ENCODE measurements around the gene SLFN12. TPM values are rescaled to one million over a fixed set of nuclear protein-coding genes. Genes with fewer than 3 reads are reported as not detected.

SLFN12 gene
- total RNA-seq, 1 experiment from 2014 or later: 12.7 TPM

- DNase-seq (ENCODE audit: low spot score) (no peak), ATAC-seq (no peak)
- peaks cover 88% of the 10 kb centered on the region for H3K27me3 Mint-ChIP-seq (ENCODE audit: low read depth)
- no peaks in the 10 kb centered on the region for H3K36me3 Mint-ChIP-seq
- CTCF ChIA-PET: no interaction called here
- no peak overlapping the region for H3K27ac Mint-ChIP-seq
- no peak overlapping the region for H3K4me3 Mint-ChIP-seq
- H3K9me3 Mint-ChIP-seq: no peaks in the 10 kb centered on the region
- no peaks in the 10 kb centered on the region for H3K4me1 Mint-ChIP-seq
- POLR2A ChIA-PET: interaction anchor here (0.6 kb wide), 1 partner anchor 16 kb away, joined by 3 read pairs; no protein-coding TSS in a partner anchor
- TF ChIP-seq HMGXB4 (CRISPR knock-in tag; IDR thresholded peaks at IDR 0.05): no peak
- TF ChIP-seq RELA (CRISPR knock-in tag; IDR thresholded peaks at IDR 0.05; ENCODE audit: borderline replicate concordance): no peak
- no peak for TF ChIP-seq AFF4 (CRISPR knock-in tag; IDR thresholded peaks at IDR 0.05; ENCODE audit: borderline replicate concordance)
- no peak for TF ChIP-seq RORB (CRISPR knock-in tag; IDR thresholded peaks at IDR 0.05)
- TF ChIP-seq ESRRA (CRISPR knock-in tag; IDR thresholded peaks at IDR 0.05; ENCODE audit: borderline replicate concordance): no peak
- TF ChIP-seq JUN (CRISPR knock-in tag; IDR thresholded peaks at IDR 0.05): no peak
These were observed 44.1 kb upstream of the SLFN12 start for GRCh38 chr17:35476283-35476820.

- H3K4me1 Mint-ChIP-seq: no peaks in the 10 kb centered on the region
- no peak for DNase-seq (ENCODE audit: low spot score)
- peaks cover 73% of the 10 kb centered on the region for H3K27me3 Mint-ChIP-seq (ENCODE audit: low read depth)
- no peak overlapping the region for H3K4me3 Mint-ChIP-seq
- ChIA-PET POLR2A (no interaction called here), CTCF (no interaction called here)
- H3K36me3 Mint-ChIP-seq: no peaks in the 10 kb centered on the region
- ATAC-seq: no peak
- H3K9me3 Mint-ChIP-seq: no peaks in the 10 kb centered on the region
- H3K27ac Mint-ChIP-seq: no peak overlapping the region
- no peak for TF ChIP-seq ZBTB21 (CRISPR knock-in tag; IDR thresholded peaks at IDR 0.05; ENCODE audit: borderline replicate concordance)
- TF ChIP-seq NR2C2 (CRISPR knock-in tag; IDR thresholded peaks at IDR 0.05): no peak
- TF ChIP-seq HMGA2 (CRISPR knock-in tag; IDR thresholded peaks at IDR 0.05): no peak
- TF ChIP-seq SP1 (CRISPR knock-in tag; conservative IDR thresholded peaks at IDR 0.05): no peak
- no peak for TF ChIP-seq HMGXB4 (CRISPR knock-in tag; IDR thresholded peaks at IDR 0.05)
- TF ChIP-seq ZNF219 (CRISPR knock-in tag; IDR thresholded peaks at IDR 0.05; ENCODE audit: borderline replicate concordance): no peak
- no peak for TF ChIP-seq RELA (CRISPR knock-in tag; IDR thresholded peaks at IDR 0.05; ENCODE audit: borderline replicate concordance)
- no peak for TF ChIP-seq NFYB (CRISPR knock-in tag; conservative IDR thresholded peaks at IDR 0.05; ENCODE audit: low read depth)
- TF ChIP-seq ESRRA (CRISPR knock-in tag; IDR thresholded peaks at IDR 0.05; ENCODE audit: borderline replicate concordance): no peak
- no peak for TF ChIP-seq KAT7 (CRISPR knock-in tag; IDR thresholded peaks at IDR 0.05; ENCODE audit: borderline replicate concordance)
- TF ChIP-seq TP53 (CRISPR knock-in tag; IDR thresholded peaks at IDR 0.05): no peak
- no peak for TF ChIP-seq ZNF532 (CRISPR knock-in tag; IDR thresholded peaks at IDR 0.05; ENCODE audit: borderline replicate concordance)
- TF ChIP-seq IRF2 (CRISPR knock-in tag; IDR thresholded peaks at IDR 0.05; ENCODE audit: borderline replicate concordance, low read depth): no peak
- TF ChIP-seq GRHL2 (CRISPR knock-in tag; IDR thresholded peaks at IDR 0.05; ENCODE audit: insufficient replicate concordance, severe bottlenecking): no peak
- TF ChIP-seq TEAD1 (CRISPR knock-in tag; IDR thresholded peaks at IDR 0.05): no peak
- no peak for TF ChIP-seq ZMAT4 (CRISPR knock-in tag; IDR thresholded peaks at IDR 0.05)
- no peak for TF ChIP-seq CDX4 (CRISPR knock-in tag; IDR thresholded peaks at IDR 0.05; ENCODE audit: borderline replicate concordance)
- no peak for TF ChIP-seq ZNF416 (CRISPR knock-in tag; IDR thresholded peaks at IDR 0.05)
These were observed 36.2 kb upstream of the SLFN12 start for GRCh38 chr17:35468475-35468874.
